HG03095 (cell line): ENCODE data around the gene LRMDA.

ENCODE experiments used
- ATAC-seq: cut with Tn5 transposase; IDR thresholded peaks from one replicate; pipeline ENCODE4 v1.9.1; 2021; ENCODE audit warnings: moderate library complexity; ENCODE audit not compliant: unreplicated experiment

LRMDA gene

GRCh38 chr10:76088980-76089379 is 657.6 kb downstream of the LRMDA start:
- no peak for ATAC-seq

GRCh38 chr10:76089556-76090180 is 658.2 kb downstream of the LRMDA start:
- ATAC-seq, result no peak

GRCh38 chr10:76091926-76092325 is 660.5 kb downstream of the LRMDA start:
- ATAC-seq, result no peak

- ATAC-seq, result no peak
Observed at GRCh38 chr10:76106611-76107010, 675.2 kb downstream of the LRMDA start.

- ATAC-seq, result no peak
Observed at GRCh38 chr10:76108563-76109359, 677.3 kb downstream of the LRMDA start.

- ATAC-seq, result no peak
Observed at GRCh38 chr10:76111404-76111803, 680.0 kb downstream of the LRMDA start.

- no peak for ATAC-seq
Observed at GRCh38 chr10:76111986-76112825, 680.8 kb downstream of the LRMDA start.

- ATAC-seq, result no peak
Observed at GRCh38 chr10:76112826-76113150, 681.4 kb downstream of the LRMDA start.

GRCh38 chr10:76113952-76114351 is 682.5 kb downstream of the LRMDA start:
- no peak for ATAC-seq

- no peak for ATAC-seq
Observed at GRCh38 chr10:76114581-76115001, 683.2 kb downstream of the LRMDA start.

- ATAC-seq, result no peak
Observed at GRCh38 chr10:76115131-76115470, 683.7 kb downstream of the LRMDA start.

GRCh38 chr10:76115471-76116155 is 684.2 kb downstream of the LRMDA start:
- no peak for ATAC-seq

- no peak for ATAC-seq
Observed at GRCh38 chr10:76116523-76116922, 685.1 kb downstream of the LRMDA start.

- ATAC-seq, result no peak
Observed at GRCh38 chr10:76117949-76118348, 686.5 kb downstream of the LRMDA start.

- no peak for ATAC-seq
Observed at GRCh38 chr10:76119036-76119435, 687.6 kb downstream of the LRMDA start.

- no peak for ATAC-seq
Observed at GRCh38 chr10:76119515-76119914, 688.1 kb downstream of the LRMDA start.

- ATAC-seq, result no peak
Observed at GRCh38 chr10:76122056-76122455, 690.6 kb downstream of the LRMDA start.

- no peak for ATAC-seq
Observed at GRCh38 chr10:76124280-76124679, 692.9 kb downstream of the LRMDA start.

GRCh38 chr10:76125900-76126299 is 694.5 kb downstream of the LRMDA start:
- no peak for ATAC-seq

GRCh38 chr10:76126607-76127527 is 695.4 kb downstream of the LRMDA start:
- ATAC-seq, result no peak
